ENCODE results near the gene BMERB1. TPM values are rescaled to one million over a fixed set of nuclear protein-coding genes. Genes with fewer than 3 reads are reported as not detected.
A peak's percentile ranks its signal among the peaks of the same experiment; 100 is the strongest.

BMERB1 gene
- total and polyA plus RNA-seq, 4 experiments from 2014 or later, result 0.43 to 4.0 (median 2.6) TPM

GRCh38 chr16:15616475-15617165 lies 182.2 kb downstream of the BMERB1 start:
- intact Hi-C loops (cut with micrococcal nuclease), result no loop called here
- Histone ChIP-seq H3K4me1 (ENCODE audit: insufficient read depth, low read length) (no peaks in the 10 kb centered on the region), H3K27ac (ENCODE audit: low read depth, low read length) (no peak overlapping the region), H3K4me3 (ENCODE audit: low read length in 2 of 2) (no peak overlapping the region), H3K9me3 (ENCODE audit: control insufficient read depth in 1 of 2, low read length in 2 of 2) (no peaks in the 10 kb centered on the region), H3K36me3 (ENCODE audit: insufficient read depth, low read length) (peaks cover 66% of the 10 kb centered on the region), H3K27me3 (ENCODE audit: insufficient read depth, low read length) (no peaks in the 10 kb centered on the region)
- H3K9me3 Mint-ChIP-seq, result no peaks in the 10 kb centered on the region
- ChIA-PET POLR2A (ENCODE audit: partially characterized antibody) (no interaction called here), CTCF (ENCODE audit: partially characterized antibody) (no interaction called here)
- H3K4me3 Mint-ChIP-seq, result no peak overlapping the region
- no peaks in the 10 kb centered on the region for H3K27me3 Mint-ChIP-seq
- no peak overlapping the region for H3K27ac Mint-ChIP-seq
- DNase-seq, result no peak
- H3K4me1 Mint-ChIP-seq, result peaks cover 0 to 1% (median 0%) of the 10 kb centered on the region in 4 donors
- peaks cover 68 to 82% of the 10 kb centered on the region in 2 donors for H3K36me3 Mint-ChIP-seq

- Mint-ChIP-seq H3K27me3 (no peaks in the 10 kb centered on the region), H3K27ac (peak overlapping the region in 4 of 7 donors; percentile 49 to 72 (median 66)), H3K9me3 (no peaks in the 10 kb centered on the region), H3K4me1 (peaks cover 0 to 1% (median 0%) of the 10 kb centered on the region in 4 donors), H3K36me3 (peaks cover 62 to 81% of the 10 kb centered on the region in 2 donors), H3K4me3 (no peak overlapping the region)
- ChIA-PET CTCF (ENCODE audit: partially characterized antibody) (no interaction called here), POLR2A (ENCODE audit: partially characterized antibody) (no interaction called here)
- intact Hi-C loops (cut with micrococcal nuclease), result no loop called here
- H3K36me3 ChIP-seq (ENCODE audit: insufficient read depth, low read length), result peaks cover 66% of the 10 kb centered on the region
- no peaks in the 10 kb centered on the region for H3K9me3 ChIP-seq (ENCODE audit: control insufficient read depth in 1 of 2, low read length in 2 of 2)
- H3K27ac ChIP-seq (ENCODE audit: low read depth, low read length), result no peak overlapping the region
- H3K4me1 ChIP-seq (ENCODE audit: insufficient read depth, low read length), result no peaks in the 10 kb centered on the region
- no peak for DNase-seq
- no peaks in the 10 kb centered on the region for H3K27me3 ChIP-seq (ENCODE audit: insufficient read depth, low read length)
- no peak overlapping the region for H3K4me3 ChIP-seq (ENCODE audit: low read length in 2 of 2)
Observed at GRCh38 chr16:15617901-15618300, 183.5 kb downstream of the BMERB1 start.

GRCh38 chr16:15618392-15618791 lies 184.0 kb downstream of the BMERB1 start:
- POLR2A ChIA-PET (ENCODE audit: partially characterized antibody), result no interaction called here
- peaks cover 60 to 81% of the 10 kb centered on the region in 2 donors for H3K36me3 Mint-ChIP-seq

GRCh38 chr16:15620611-15621195 lies 186.3 kb downstream of the BMERB1 start:
- intact Hi-C loops (cut with micrococcal nuclease), result no loop called here
- no peaks in the 10 kb centered on the region for H3K27me3 Mint-ChIP-seq
- peaks cover 68 to 90% of the 10 kb centered on the region in 2 donors for H3K36me3 Mint-ChIP-seq
- no peaks in the 10 kb centered on the region for H3K9me3 Mint-ChIP-seq
- no peak overlapping the region for H3K4me3 ChIP-seq (ENCODE audit: low read length in 2 of 2)
- H3K9me3 ChIP-seq (ENCODE audit: control insufficient read depth in 1 of 2, low read length in 2 of 2), result no peaks in the 10 kb centered on the region
- no peak for DNase-seq
- H3K36me3 ChIP-seq (ENCODE audit: insufficient read depth, low read length), result peaks cover 86% of the 10 kb centered on the region
- H3K4me3 Mint-ChIP-seq, result no peak overlapping the region
- H3K27ac Mint-ChIP-seq, result peak overlapping the region in 2 of 7 donors; percentile 37 to 59
- H3K4me1 ChIP-seq (ENCODE audit: insufficient read depth, low read length), result no peaks in the 10 kb centered on the region
- peaks cover 0 to 3% (median under 1%) of the 10 kb centered on the region in 4 donors for H3K4me1 Mint-ChIP-seq
- ChIA-PET POLR2A (ENCODE audit: partially characterized antibody) (interaction anchor here (1.2 kb wide), 1 partner anchor 10 kb away, joined by 4 read pairs; no protein-coding TSS in a partner anchor), CTCF (ENCODE audit: partially characterized antibody) (interaction anchor here (1.0 kb wide), 1 partner anchor 15 kb away, joined by 3 read pairs; no protein-coding TSS in a partner anchor)
- H3K27me3 ChIP-seq (ENCODE audit: insufficient read depth, low read length), result no peaks in the 10 kb centered on the region
- H3K27ac ChIP-seq (ENCODE audit: low read depth, low read length), result no peak overlapping the region

More at GRCh38 chr16:15618392-15618791, 184.0 kb downstream of the BMERB1 start:
- DNase-seq, result no peak
- Mint-ChIP-seq H3K27ac (peak overlapping the region in 6 of 7 donors; percentile 46 to 82 (median 64)), H3K4me1 (peaks cover 0 to 1% (median 0%) of the 10 kb centered on the region in 4 donors), H3K4me3 (no peak overlapping the region), H3K27me3 (no peaks in the 10 kb centered on the region), H3K9me3 (no peaks in the 10 kb centered on the region)
- intact Hi-C loops (cut with micrococcal nuclease), result no loop called here
- Histone ChIP-seq H3K36me3 (ENCODE audit: insufficient read depth, low read length) (peaks cover 64% of the 10 kb centered on the region), H3K9me3 (ENCODE audit: control insufficient read depth in 1 of 2, low read length in 2 of 2) (no peaks in the 10 kb centered on the region), H3K4me1 (ENCODE audit: insufficient read depth, low read length) (no peaks in the 10 kb centered on the region), H3K4me3 (ENCODE audit: low read length in 2 of 2) (no peak overlapping the region), H3K27me3 (ENCODE audit: insufficient read depth, low read length) (no peaks in the 10 kb centered on the region), H3K27ac (ENCODE audit: low read depth, low read length) (no peak overlapping the region)
- CTCF ChIA-PET (ENCODE audit: partially characterized antibody), result no interaction called here

- Mint-ChIP-seq H3K27ac (no peak overlapping the region), H3K27me3 (no peaks in the 10 kb centered on the region), H3K9me3 (no peaks in the 10 kb centered on the region), H3K4me1 (peaks cover 0 to 4% (median under 1%) of the 10 kb centered on the region in 4 donors), H3K4me3 (no peak overlapping the region), H3K36me3 (peaks cover 64 to 90% of the 10 kb centered on the region in 2 donors)
- POLR2A ChIA-PET (ENCODE audit: partially characterized antibody), result no interaction called here
- peaks cover 81% of the 10 kb centered on the region for H3K36me3 ChIP-seq (ENCODE audit: insufficient read depth, low read length)
- DNase-seq, result no peak
- H3K27me3 ChIP-seq (ENCODE audit: insufficient read depth, low read length), result no peaks in the 10 kb centered on the region
- CTCF ChIA-PET (ENCODE audit: partially characterized antibody), result interaction anchor here (0.6 to 1.1 kb wide), 4 partner anchors 21 to 507 kb away, joined by 3 read pairs; no protein-coding TSS in a partner anchor
- no peaks in the 10 kb centered on the region for H3K9me3 ChIP-seq (ENCODE audit: control insufficient read depth in 1 of 2, low read length in 2 of 2)
- H3K4me1 ChIP-seq (ENCODE audit: insufficient read depth, low read length), result no peaks in the 10 kb centered on the region
- intact Hi-C loops (cut with micrococcal nuclease), result no loop called here
- no peak overlapping the region for H3K27ac ChIP-seq (ENCODE audit: low read depth, low read length)
- no peak overlapping the region for H3K4me3 ChIP-seq (ENCODE audit: low read length in 2 of 2)
Observed at GRCh38 chr16:15621456-15621855, 187.1 kb downstream of the BMERB1 start.

GRCh38 chr16:15621889-15622288 lies 187.5 kb downstream of the BMERB1 start:
- H3K4me1 Mint-ChIP-seq, result peaks cover 0 to 4% (median under 1%) of the 10 kb centered on the region in 4 donors
- POLR2A ChIA-PET (ENCODE audit: partially characterized antibody), result interaction anchor here (1.0 kb wide), 1 partner anchor 18 kb away, joined by 3 read pairs; no protein-coding TSS in a partner anchor
- Histone ChIP-seq H3K36me3 (ENCODE audit: insufficient read depth, low read length) (peaks cover 76% of the 10 kb centered on the region), H3K4me3 (ENCODE audit: low read length in 2 of 2) (no peak overlapping the region), H3K4me1 (ENCODE audit: insufficient read depth, low read length) (no peaks in the 10 kb centered on the region), H3K27ac (ENCODE audit: low read depth, low read length) (no peak overlapping the region), H3K27me3 (ENCODE audit: insufficient read depth, low read length) (no peaks in the 10 kb centered on the region), H3K9me3 (ENCODE audit: control insufficient read depth in 1 of 2, low read length in 2 of 2) (no peaks in the 10 kb centered on the region)
- no peaks in the 10 kb centered on the region for H3K27me3 Mint-ChIP-seq
- H3K36me3 Mint-ChIP-seq, result peaks cover 60 to 85% of the 10 kb centered on the region in 2 donors
- CTCF ChIA-PET (ENCODE audit: partially characterized antibody), result interaction anchor here (0.8 to 1.1 kb wide), 3 partner anchors 20 to 193 kb away, joined by 3 read pairs; no protein-coding TSS in a partner anchor
- no peak for DNase-seq
- peak overlapping the region in 2 of 7 donors; percentile 23 to 43 for H3K27ac Mint-ChIP-seq
- H3K4me3 Mint-ChIP-seq, result no peak overlapping the region
- intact Hi-C loops (cut with micrococcal nuclease), result no loop called here
- H3K9me3 Mint-ChIP-seq, result no peaks in the 10 kb centered on the region

GRCh38 chr16:15631730-15632409 lies 197.5 kb downstream of the BMERB1 start:
- H3K27me3 ChIP-seq (ENCODE audit: insufficient read depth, low read length), result no peaks in the 10 kb centered on the region
- Mint-ChIP-seq H3K4me1 (peaks cover 20 to 60% (median 38%) of the 10 kb centered on the region in 4 donors), H3K36me3 (peaks cover 69 to 73% of the 10 kb centered on the region in 2 donors), H3K9me3 (peaks cover 0 to 2% (median 0%) of the 10 kb centered on the region in 8 donors), H3K27me3 (no peaks in the 10 kb centered on the region), H3K27ac (peak overlapping the region in 3 of 7 donors; percentile 13 to 77 (median 75)), H3K4me3 (no peak overlapping the region)
- H3K9me3 ChIP-seq (ENCODE audit: control insufficient read depth in 1 of 2, low read length in 2 of 2), result no peaks in the 10 kb centered on the region
- H3K36me3 ChIP-seq (ENCODE audit: insufficient read depth, low read length), result peaks cover 64% of the 10 kb centered on the region
- intact Hi-C loops (cut with micrococcal nuclease), result no loop called here
- no peak for DNase-seq
- peaks cover 25% of the 10 kb centered on the region for H3K4me1 ChIP-seq (ENCODE audit: insufficient read depth, low read length)
- H3K4me3 ChIP-seq (ENCODE audit: low read length in 2 of 2), result no peak overlapping the region
- no peak overlapping the region for H3K27ac ChIP-seq (ENCODE audit: low read depth, low read length)
- ChIA-PET CTCF (ENCODE audit: partially characterized antibody) (interaction anchor here (1.6 kb wide), 1 partner anchor 11 kb away, joined by 7 read pairs; the partner anchor contains the start of gene MARF1), POLR2A (ENCODE audit: partially characterized antibody) (interaction anchor here (2.1 kb wide), 1 partner anchor 11 kb away, joined by 8 read pairs; the partner anchor contains the start of gene MARF1)

Data from CD4-positive, alpha-beta memory T cell (primary cell).